ENCODE data around the gene SLC24A3.

Gene SLC24A3

DNA sequence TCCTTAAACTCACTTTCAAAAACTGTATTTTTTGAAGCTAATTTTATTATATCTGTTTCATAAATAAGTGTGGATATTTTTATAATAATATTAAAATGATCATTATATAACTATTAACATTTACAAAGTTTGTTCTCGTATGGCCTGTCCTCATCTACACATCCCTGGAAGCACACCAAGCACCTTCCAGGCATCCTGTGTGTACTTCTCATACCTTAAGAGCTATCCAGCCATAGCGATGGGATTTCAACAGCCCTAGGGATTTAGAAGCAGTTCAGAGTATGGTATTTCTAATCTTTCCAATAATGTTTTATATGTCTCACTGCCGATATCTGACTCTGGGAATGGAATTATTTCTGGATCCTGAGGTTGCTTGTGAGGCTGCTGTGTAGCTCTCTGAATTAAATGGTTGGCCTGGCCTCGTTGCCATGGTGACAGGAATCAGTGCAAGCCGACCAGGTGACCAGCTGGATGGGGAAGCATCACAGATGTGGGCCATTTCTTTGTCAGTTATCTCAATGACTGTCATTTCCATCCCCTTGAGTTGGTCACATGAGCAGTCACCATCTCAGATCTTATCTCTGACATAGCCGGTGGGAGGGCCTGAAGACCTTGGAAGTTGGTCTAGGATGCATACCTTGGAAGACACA, 280.4 kb downstream of the SLC24A3 start:
- in situ Hi-C loops (cut with MboI; ENCODE audit: low sequenced_read_pairs), result no loop called here

DNA sequence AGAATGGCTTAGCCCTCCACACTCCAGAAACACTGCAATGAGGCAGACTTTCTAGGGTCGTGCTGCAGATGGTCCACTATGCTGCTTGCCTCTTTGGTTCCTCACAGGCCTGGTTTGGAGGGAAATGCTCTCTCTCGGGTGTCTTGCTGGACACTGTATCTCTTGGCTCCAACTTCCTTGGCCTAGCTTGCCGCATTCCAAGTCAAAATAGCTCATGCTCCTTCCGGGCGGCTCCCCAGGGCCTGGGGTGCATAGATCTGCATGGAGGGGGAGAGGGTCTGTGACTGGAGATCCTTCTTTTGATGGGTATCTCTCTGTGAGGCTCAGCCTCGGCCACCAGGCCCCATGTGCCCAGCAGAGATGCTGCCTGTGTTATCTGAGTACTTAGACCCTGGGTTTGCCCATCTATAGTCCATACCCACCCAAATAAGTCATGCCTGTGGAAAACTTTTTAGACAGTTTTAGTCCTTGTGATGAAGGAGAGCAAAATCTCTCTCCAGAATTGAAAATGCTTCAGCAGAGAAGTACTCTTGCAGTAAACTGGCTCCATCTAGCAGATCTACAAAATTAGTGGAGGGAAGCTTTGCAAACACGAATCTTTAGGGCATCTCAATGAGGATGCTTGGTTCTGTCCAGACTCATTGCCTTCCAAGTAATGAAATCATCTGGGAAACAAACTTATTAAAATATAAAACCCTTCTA, 281.5 kb downstream of the SLC24A3 start:
- in situ Hi-C loops (cut with MboI; ENCODE audit: low sequenced_read_pairs), result no loop called here

GRCh38 chr20:19495905-19496703, 283.7 kb downstream of the SLC24A3 start:
- in situ Hi-C loops (cut with MboI; ENCODE audit: low sequenced_read_pairs), result no loop called here

GRCh38 chr20:19497064-19497463, 284.6 kb downstream of the SLC24A3 start:
- in situ Hi-C loops (cut with MboI; ENCODE audit: low sequenced_read_pairs), result no loop called here

DNA sequence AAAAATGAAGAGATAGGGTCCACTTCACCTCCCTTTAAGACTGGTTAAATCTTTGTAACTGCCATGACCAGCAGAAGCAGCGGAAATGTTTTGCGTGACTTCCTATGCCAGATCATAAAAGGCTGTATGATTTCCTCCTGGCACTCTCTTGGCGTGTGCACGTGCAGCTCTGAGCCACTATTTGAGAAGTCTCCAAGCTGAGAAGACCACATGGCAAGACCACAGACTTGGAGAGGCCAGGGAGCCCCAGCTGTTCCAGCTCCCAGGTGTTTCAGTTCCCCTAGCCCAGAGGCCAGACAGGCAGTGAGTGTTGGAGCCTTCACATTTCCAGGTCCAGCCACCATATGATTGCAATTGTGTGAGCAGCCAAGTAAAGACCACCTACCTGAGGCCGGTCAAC, 286.3 kb downstream of the SLC24A3 start:
- in situ Hi-C loops (cut with MboI; ENCODE audit: low sequenced_read_pairs), result no loop called here

DNA sequence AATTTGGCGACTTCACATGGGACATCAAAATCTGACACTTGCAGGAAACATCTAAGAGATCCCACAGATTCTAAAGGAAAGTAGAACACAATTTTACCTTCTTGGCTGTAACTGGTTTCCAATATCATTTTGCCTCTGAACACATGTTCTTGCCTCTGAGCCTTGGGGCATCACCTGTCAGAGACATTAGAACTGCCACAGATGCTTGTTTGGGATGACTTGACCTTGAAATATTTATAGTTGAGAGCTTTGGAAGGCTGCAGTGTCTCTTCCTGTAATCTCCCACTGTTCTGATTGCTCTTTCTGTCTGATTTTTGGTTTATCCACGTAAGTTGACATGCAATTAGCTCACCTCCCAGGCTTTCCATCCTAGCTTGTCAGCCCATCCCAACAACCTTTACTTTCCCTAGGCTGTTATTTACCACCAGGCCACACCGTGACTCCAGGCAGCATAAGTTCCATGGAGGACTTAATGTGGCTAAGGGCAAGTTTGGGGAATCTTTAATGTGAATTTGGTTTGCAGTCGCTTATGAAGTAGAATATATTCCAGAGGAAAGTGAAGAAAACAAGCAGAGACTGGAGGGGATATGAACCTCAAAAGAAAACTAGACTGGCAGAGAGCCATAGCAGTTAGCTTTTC, 289.2 kb downstream of the SLC24A3 start:
- in situ Hi-C loops (cut with MboI; ENCODE audit: low sequenced_read_pairs), result no loop called here

DNA sequence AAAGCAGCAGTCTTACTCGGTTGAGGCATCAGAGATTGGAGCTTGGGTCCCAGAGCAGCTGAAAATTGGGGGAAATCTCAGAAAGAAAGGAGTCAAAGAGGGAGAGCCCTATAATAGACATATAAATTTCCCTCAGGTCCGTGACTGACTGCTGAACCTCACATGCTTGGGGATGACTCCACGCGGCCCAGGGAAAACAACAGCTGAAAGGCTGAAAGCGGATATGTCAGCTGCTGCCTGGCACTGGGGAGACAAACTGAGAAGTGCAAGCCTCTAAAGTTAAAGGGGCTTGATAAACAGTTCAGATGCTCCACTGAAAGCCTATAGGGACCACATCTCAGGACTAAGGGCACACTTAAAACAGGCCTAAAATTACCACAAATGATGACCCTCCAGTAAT, 289.7 kb downstream of the SLC24A3 start:
- in situ Hi-C loops (cut with MboI; ENCODE audit: low sequenced_read_pairs), result no loop called here

- in situ Hi-C loops (cut with MboI; ENCODE audit: low sequenced_read_pairs), result no loop called here
These were observed 291.8 kb downstream of the SLC24A3 start for GRCh38 chr20:19504251-19504650.

- in situ Hi-C loops (cut with MboI; ENCODE audit: low sequenced_read_pairs), result no loop called here
These were observed 293.6 kb downstream of the SLC24A3 start for GRCh38 chr20:19506021-19506420.

GRCh38 chr20:19508449-19508848, 296.0 kb downstream of the SLC24A3 start:
- in situ Hi-C loops (cut with MboI; ENCODE audit: low sequenced_read_pairs), result no loop called here

GRCh38 chr20:19510611-19511010, 298.2 kb downstream of the SLC24A3 start:
- in situ Hi-C loops (cut with MboI; ENCODE audit: low sequenced_read_pairs), result no loop called here

- in situ Hi-C loops (cut with MboI; ENCODE audit: low sequenced_read_pairs), result no loop called here
These were observed 299.5 kb downstream of the SLC24A3 start for GRCh38 chr20:19511931-19512330.

GRCh38 chr20:19512886-19513677, 300.6 kb downstream of the SLC24A3 start:
- in situ Hi-C loops (cut with MboI; ENCODE audit: low sequenced_read_pairs), result no loop called here

DNA sequence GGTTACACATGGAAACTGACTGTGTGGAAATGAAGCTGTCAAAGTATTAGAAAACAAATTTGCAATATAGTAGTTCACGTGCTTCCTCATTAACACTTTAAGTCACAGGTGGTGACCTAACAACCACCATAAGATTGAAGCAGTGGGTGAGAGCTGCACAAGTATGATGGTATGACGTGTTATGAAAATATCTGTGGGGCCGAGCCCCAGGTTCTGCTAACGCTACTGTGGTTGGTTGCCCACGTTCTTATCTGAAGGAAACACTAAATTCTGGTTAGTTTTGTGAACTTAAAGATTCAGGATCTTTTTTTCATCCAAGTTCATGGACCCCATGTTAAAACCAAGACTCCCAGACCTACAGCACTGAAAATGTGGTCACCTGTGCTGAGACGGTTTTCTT, 302.6 kb downstream of the SLC24A3 start:
- in situ Hi-C loops (cut with MboI; ENCODE audit: low sequenced_read_pairs), result no loop called here

GRCh38 chr20:19519466-19519865, 307.0 kb downstream of the SLC24A3 start:
- in situ Hi-C loops (cut with MboI; ENCODE audit: low sequenced_read_pairs), result no loop called here

DNA sequence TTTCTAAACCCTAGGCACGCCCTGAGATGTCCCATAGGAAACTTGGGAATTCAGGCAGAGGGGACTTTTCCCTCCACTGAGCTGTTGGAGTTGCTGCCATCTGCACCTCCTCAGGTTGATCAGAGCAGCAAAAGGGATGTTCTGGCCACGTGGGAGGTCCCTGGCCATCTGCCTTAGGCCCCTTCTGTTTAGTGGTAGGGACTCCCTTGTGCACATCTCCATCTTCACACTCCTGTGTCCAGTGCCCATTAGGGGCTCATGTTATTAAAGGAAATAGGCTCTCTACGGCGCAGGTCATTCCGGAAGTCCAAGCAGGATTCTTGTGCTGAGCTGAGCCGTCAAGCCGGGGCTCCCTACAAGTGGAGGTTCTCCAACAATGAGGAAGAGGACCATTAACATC, 307.8 kb downstream of the SLC24A3 start:
- in situ Hi-C loops (cut with MboI; ENCODE audit: low sequenced_read_pairs), result no loop called here

GRCh38 chr20:19522071-19522801, 309.8 kb downstream of the SLC24A3 start:
- in situ Hi-C loops (cut with MboI; ENCODE audit: low sequenced_read_pairs), result no loop called here

GRCh38 chr20:19522836-19523590, 310.6 kb downstream of the SLC24A3 start:
- in situ Hi-C loops (cut with MboI; ENCODE audit: low sequenced_read_pairs), result no loop called here

GRCh38 chr20:19524691-19525090, 312.2 kb downstream of the SLC24A3 start:
- in situ Hi-C loops (cut with MboI; ENCODE audit: low sequenced_read_pairs), result no loop called here
